ENCODE measurements around the gene DPYSL4. TPM values are rescaled to one million over a fixed set of nuclear protein-coding genes. Genes with fewer than 3 reads are reported as not detected.

The DPYSL4 gene
- total RNA-seq, 2 experiments from 2014 or later, result 15.0 to 15.2 TPM

DNA sequence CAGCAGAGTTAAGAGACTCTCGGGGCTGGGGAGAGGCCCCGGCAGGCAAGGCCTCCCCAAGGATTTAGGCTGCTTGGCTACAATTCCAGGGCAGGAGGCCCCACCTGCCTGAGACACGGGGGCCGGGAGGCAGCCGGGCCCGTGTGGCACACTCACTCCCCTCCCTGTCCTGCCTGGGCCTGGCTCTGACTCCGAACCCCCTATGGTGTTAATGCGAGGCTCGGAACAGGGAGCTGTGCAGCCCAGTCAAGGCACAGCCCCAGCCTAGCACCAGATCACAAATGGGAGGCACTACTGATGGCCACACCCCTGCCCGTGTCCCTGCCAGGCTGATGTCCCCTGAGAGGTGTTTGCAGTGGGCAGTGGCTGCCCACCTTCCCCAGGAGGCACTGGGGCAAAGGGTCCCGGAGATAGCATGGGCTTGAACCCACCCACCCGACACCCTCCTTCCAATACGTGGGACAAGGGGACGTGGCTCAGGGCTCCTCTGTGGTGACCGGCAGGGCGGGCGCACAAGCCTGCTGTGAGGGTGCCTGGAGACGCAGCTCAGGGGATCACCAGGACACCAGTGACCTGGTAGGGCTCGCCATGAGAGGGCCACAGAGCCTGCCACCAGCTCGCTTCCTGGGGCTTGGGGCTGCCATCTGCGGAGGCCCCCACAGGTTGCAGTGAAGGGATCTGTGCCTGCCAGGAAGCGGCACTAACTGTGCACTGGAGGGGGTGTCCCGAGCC, 37.0 kb downstream of the DPYSL4 start:
- Mint-ChIP-seq H3K4me3 (no peak overlapping the region), H3K36me3 (ENCODE audit: low read depth) (peaks cover under 1% of the 10 kb centered on the region), H3K4me1 (peaks cover 2% of the 10 kb centered on the region), H3K27me3 (no peaks in the 10 kb centered on the region), H3K27ac (no peak overlapping the region), H3K9me3 (ENCODE audit: low read depth) (no peaks in the 10 kb centered on the region)
- ATAC-seq (no peak), DNase-seq (no peak)
- ChIA-PET CTCF (interaction anchor here (0.5 to 1.2 kb wide), 5 partner anchors 52 to 409 kb away, joined by 3 to 8 read pairs (median 3); no protein-coding TSS in a partner anchor), POLR2A (no interaction called here)
- intact Hi-C loops (cut with DNase I, micrococcal nuclease), result loop anchor here (1.0 to 10.0 kb wide), 5 partner anchors 129 to 411 kb away; no protein-coding TSS in a partner anchor

DNA sequence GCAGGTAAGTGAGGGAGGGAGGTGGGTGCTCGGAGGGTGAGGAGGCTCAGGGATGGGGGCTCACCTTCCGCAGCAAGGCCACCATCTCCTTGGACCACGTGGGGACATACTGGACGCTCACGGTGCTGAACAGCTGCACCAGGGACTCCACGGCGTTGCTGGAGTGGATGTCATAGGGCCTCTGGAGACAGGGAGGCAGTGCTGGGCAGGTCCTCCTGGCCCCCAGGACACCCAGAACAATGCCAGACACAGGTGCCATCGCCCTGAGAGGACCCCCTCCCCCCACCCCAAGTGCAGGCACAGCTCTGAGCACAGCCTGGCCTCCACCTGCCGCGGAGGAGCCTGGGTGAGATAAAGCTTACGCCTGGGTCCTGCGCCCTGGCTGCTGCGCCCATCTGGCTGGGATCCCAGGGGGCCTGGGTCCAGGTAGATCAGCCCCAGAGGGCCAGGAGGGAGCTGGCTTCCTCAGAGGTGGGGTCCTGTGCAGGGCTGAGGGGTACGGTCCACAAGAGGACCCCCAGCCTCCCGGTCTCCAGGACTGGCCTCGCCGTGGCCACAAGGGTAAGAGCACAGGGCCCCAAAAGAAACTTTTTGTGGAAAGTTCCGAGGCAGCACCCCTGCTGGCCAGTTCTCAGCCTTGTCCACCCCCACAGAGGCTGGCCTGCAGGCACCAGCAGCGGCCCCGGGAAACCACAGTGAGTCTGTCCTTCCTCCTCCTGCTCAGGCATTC, 37.8 kb downstream of the DPYSL4 start:
- Mint-ChIP-seq H3K27ac (no peak overlapping the region), H3K4me1 (peaks cover 6% of the 10 kb centered on the region), H3K4me3 (no peak overlapping the region), H3K36me3 (ENCODE audit: low read depth) (no peaks in the 10 kb centered on the region), H3K9me3 (ENCODE audit: low read depth) (no peaks in the 10 kb centered on the region), H3K27me3 (no peaks in the 10 kb centered on the region)
- DNase-seq (no peak), ATAC-seq (no peak)
- ChIA-PET CTCF (interaction anchor here (0.5 to 1.2 kb wide), 6 partner anchors 51 to 408 kb away, joined by 3 to 8 read pairs (median 3); no protein-coding TSS in a partner anchor), POLR2A (interaction anchor here (0.6 kb wide), 1 partner anchor 35 kb away, joined by 12 read pairs; no protein-coding TSS in a partner anchor)
- intact Hi-C loops (cut with DNase I, micrococcal nuclease), result loop anchor here (5.0 to 10.0 kb wide), 2 partner anchors 148 to 410 kb away; no protein-coding TSS in a partner anchor

DNA sequence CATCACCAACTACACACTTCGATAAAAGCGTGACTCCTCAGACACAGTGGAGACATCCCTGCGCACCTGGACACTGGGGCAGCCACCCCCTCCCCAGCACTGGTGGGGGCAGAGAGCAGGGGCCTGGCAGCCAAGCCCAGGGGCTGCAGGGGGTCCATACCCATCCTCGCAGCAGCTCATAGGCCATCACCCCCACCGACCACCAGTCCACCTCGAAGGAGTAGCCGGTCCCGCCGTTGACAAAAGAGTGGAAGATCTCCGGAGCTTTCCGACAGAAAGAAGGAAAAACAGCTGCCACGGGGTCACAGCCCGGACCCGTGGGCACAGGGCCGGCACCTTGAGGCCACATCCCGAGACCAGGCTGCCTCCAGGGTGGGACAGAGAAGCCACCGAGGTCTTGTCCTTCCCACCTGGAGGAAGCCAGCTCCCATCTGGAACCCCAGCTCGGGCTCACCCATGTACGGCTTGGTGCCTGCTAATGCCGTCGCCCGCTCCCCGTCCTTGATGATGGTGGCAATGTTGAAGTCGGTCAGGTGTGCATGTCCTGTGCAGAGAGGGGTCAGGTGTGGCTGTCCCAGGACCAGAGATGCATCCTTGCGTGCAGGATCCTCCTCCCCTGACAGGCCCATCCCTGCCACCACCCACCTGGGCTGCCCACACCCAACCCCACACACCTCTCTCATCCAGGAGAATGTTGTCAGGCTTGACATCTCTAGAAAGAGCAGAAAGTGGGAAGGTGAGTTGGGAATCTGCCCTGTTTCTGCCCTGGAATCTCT, 38.5 kb downstream of the DPYSL4 start:
- no peaks in the 10 kb centered on the region for H3K9me3 Mint-ChIP-seq (ENCODE audit: low read depth)
- intact Hi-C loops (cut with DNase I, micrococcal nuclease), result loop anchor here in 1 of 2 experiments (10.0 kb wide), 1 partner anchor 410 kb away; no protein-coding TSS in a partner anchor
- CTCF ChIA-PET, result interaction anchor here (0.9 kb wide), 1 partner anchor 229 kb away, joined by 4 read pairs; no protein-coding TSS in a partner anchor
- DNase-seq (no peak), ATAC-seq (no peak)
- no peaks in the 10 kb centered on the region for H3K27me3 Mint-ChIP-seq
- H3K36me3 Mint-ChIP-seq (ENCODE audit: low read depth), result no peaks in the 10 kb centered on the region
- H3K27ac Mint-ChIP-seq, result no peak overlapping the region
- POLR2A ChIA-PET, result interaction anchor here (0.6 kb wide), 1 partner anchor 36 kb away, joined by 12 read pairs; no protein-coding TSS in a partner anchor
- no peak overlapping the region for H3K4me3 Mint-ChIP-seq
- peaks cover 12% of the 10 kb centered on the region for H3K4me1 Mint-ChIP-seq

DNA sequence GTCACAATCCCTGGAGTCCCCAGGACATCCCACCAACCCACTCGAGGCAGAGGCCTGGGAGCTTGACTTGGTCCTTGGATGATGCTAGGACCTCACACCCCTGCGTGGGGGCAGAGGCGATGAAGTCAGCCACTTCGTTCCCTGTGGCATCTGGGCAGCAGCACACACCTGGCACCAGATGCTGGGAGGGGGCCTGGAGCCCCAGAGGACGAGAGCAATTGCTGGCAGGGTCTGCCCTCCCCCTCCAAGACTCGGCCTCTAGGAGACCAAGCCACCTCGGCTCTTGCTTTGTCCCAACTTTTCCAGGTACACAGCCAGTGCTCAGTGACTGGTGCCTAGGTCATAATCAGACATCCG, 39.1 kb downstream of the DPYSL4 start:
- ChIA-PET POLR2A (no interaction called here), CTCF (interaction anchor here (0.7 kb wide), 1 partner anchor 78 kb away, joined by 3 read pairs; no protein-coding TSS in a partner anchor)
- Mint-ChIP-seq H3K27me3 (no peaks in the 10 kb centered on the region), H3K4me1 (peaks cover 15% of the 10 kb centered on the region), H3K27ac (no peak overlapping the region), H3K9me3 (ENCODE audit: low read depth) (no peaks in the 10 kb centered on the region), H3K4me3 (no peak overlapping the region), H3K36me3 (ENCODE audit: low read depth) (no peaks in the 10 kb centered on the region)
- DNase-seq, result no peak
- no peak for ATAC-seq
- intact Hi-C loops (cut with DNase I, micrococcal nuclease), result loop anchor here in 1 of 2 experiments (10.0 kb wide), 1 partner anchor 409 kb away; no protein-coding TSS in a partner anchor

DNA sequence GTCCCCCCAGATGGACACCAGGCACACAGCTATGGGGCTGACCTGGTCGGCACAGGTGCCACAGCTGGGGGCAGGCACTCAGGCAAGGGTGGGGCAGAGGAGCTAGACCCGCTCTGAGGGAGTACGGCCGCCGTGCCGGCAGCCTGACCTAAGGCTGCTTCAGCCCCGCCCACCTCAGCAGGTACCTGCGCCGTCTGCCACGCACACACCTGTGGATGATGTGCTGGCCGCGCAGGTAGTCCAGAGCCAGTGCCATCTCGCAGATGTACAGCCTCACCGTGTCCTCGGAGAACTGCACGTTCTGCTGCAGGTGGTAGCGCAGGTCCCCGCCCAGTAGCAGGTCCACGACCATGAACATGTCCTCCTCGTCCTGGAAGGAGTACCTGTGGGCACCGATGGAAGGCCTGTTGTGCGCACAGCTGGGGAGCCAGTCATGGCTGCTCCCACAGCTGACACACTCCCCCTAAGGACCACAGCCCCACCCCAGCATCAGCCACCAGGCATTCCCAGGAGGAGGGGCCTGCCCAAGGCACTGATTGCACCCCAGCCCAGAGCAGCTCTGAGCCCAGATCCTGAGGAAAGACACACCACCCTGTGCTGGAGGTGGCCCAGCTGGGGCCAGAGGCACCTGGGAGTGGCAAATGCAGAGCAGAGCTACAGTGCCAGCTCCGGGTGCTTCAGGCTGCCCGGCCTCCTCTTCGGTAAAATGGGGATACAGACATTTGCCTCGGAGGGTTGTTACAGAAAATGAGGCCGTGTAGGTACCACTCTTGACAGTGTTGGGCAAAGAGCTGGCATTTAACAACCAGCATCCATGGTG, 40.0 kb downstream of the DPYSL4 start:
- DNase-seq, result no peak
- Mint-ChIP-seq H3K27ac (no peak overlapping the region), H3K27me3 (no peaks in the 10 kb centered on the region), H3K36me3 (ENCODE audit: low read depth) (no peaks in the 10 kb centered on the region), H3K4me3 (no peak overlapping the region), H3K4me1 (peaks cover 20% of the 10 kb centered on the region), H3K9me3 (ENCODE audit: low read depth) (no peaks in the 10 kb centered on the region)
- intact Hi-C loops (cut with DNase I, micrococcal nuclease), result loop anchor here in 1 of 2 experiments (10.0 kb wide), 1 partner anchor 408 kb away; no protein-coding TSS in a partner anchor
- CTCF ChIA-PET, result interaction anchor here (0.6 to 0.7 kb wide), 2 partner anchors 79 to 189 kb away, joined by 3 to 4 read pairs; no protein-coding TSS in a partner anchor
- no peak for ATAC-seq
- POLR2A ChIA-PET, result no interaction called here

DNA sequence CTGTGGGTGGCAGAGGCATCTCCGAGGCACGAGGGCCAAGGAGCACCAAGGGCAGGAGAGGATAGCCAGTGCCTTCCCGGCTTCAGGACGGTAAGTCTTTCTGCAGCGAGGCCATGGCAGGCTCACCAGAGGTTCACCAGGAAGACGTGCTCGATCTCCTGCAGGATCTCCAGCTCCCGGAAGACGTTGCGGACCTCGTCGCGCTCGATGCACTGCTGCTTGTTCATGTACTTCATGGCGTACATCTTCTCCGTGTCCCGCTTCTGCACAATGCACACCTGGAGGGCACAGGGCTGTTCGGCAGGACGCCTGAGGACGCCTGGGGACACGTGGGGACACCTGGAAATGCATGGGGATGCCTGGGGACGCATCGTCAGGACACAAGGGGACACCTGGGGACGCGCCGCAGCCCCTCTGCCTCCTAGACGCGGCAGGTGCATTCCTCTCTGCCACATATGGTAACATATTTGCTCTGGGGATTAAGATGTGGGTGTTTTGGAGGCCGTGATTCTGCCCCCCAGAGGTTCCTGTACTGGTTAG, 41.2 kb downstream of the DPYSL4 start:
- CTCF ChIA-PET, result no interaction called here

DNA sequence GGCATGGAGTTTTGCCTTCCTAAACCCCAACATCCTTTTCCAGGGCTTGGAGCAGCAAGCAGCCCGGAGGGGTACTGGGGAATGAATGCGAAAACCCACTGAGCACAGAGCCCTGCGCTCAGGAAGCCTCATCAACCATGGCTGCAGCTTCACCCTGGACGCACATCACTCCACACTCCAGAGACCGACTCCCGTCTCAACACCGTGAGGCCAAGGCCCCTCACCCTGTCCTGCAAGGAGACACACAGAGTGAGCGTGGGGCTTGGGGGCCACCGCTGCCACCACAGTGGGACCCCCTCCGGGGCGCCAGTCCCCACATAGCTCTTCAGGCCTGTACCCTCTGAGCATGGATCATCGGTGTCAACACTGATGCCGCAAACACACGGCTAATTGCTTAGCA, 41.9 kb downstream of the DPYSL4 start:
- CTCF ChIA-PET, result no interaction called here
- peaks cover 35% of the 10 kb centered on the region for H3K4me1 Mint-ChIP-seq

More for the DNA sequence above, 41.2 kb downstream of the DPYSL4 start:
- Mint-ChIP-seq H3K27me3 (no peaks in the 10 kb centered on the region), H3K36me3 (ENCODE audit: low read depth) (no peaks in the 10 kb centered on the region), H3K27ac (no peak overlapping the region), H3K4me1 (peaks cover 31% of the 10 kb centered on the region), H3K4me3 (no peak overlapping the region), H3K9me3 (ENCODE audit: low read depth) (no peaks in the 10 kb centered on the region)
- DNase-seq, result no peak
- POLR2A ChIA-PET, result no interaction called here
- no peak for ATAC-seq
- intact Hi-C loops (cut with DNase I, micrococcal nuclease), result loop anchor here in 1 of 2 experiments (10.0 kb wide), 1 partner anchor 407 kb away; no protein-coding TSS in a partner anchor

DNA sequence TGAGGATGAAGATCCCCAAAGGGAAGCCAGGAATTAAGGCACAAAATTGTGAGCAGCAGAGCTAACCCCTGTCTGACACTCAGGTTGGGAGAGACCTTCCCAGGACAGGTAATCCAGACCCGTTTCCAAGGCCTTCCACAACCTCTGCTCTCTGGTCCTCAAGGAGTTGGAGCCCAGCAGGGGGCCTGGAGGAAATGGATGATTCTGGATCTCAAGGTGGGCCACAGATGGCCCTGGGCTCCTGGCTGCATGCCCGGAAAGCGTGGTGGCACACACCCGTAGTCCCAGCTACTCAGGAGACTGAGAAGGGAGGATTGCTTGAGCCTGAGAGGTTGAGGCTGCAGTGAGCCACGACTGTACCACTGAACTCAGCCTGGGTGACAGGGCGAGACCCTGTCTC, 42.3 kb downstream of the DPYSL4 start:
- Mint-ChIP-seq H3K9me3 (ENCODE audit: low read depth) (no peaks in the 10 kb centered on the region), H3K4me1 (peaks cover 34% of the 10 kb centered on the region), H3K36me3 (ENCODE audit: low read depth) (no peaks in the 10 kb centered on the region), H3K27ac (peak overlapping the region; percentile 66), H3K27me3 (no peaks in the 10 kb centered on the region), H3K4me3 (no peak overlapping the region)
- intact Hi-C loops (cut with DNase I, micrococcal nuclease), result loop anchor here in 1 of 2 experiments (10.0 kb wide), 1 partner anchor 406 kb away; no protein-coding TSS in a partner anchor
- ChIA-PET POLR2A (interaction anchor here (0.5 kb wide), 1 partner anchor 10 kb away, joined by 3 read pairs; no protein-coding TSS in a partner anchor), CTCF (no interaction called here)
- no peak for DNase-seq
- ATAC-seq, result no peak

More for the DNA sequence above, 41.9 kb downstream of the DPYSL4 start:
- intact Hi-C loops (cut with DNase I, micrococcal nuclease), result loop anchor here in 1 of 2 experiments (10.0 kb wide), 1 partner anchor 406 kb away; no protein-coding TSS in a partner anchor
- H3K27me3 Mint-ChIP-seq, result no peaks in the 10 kb centered on the region
- POLR2A ChIA-PET, result interaction anchor here (0.5 kb wide), 1 partner anchor 10 kb away, joined by 3 read pairs; no protein-coding TSS in a partner anchor
- no peak for ATAC-seq
- peak overlapping the region; percentile 66 for H3K27ac Mint-ChIP-seq
- no peak overlapping the region for H3K4me3 Mint-ChIP-seq
- DNase-seq, result no peak
- H3K9me3 Mint-ChIP-seq (ENCODE audit: low read depth), result no peaks in the 10 kb centered on the region
- no peaks in the 10 kb centered on the region for H3K36me3 Mint-ChIP-seq (ENCODE audit: low read depth)

DNA sequence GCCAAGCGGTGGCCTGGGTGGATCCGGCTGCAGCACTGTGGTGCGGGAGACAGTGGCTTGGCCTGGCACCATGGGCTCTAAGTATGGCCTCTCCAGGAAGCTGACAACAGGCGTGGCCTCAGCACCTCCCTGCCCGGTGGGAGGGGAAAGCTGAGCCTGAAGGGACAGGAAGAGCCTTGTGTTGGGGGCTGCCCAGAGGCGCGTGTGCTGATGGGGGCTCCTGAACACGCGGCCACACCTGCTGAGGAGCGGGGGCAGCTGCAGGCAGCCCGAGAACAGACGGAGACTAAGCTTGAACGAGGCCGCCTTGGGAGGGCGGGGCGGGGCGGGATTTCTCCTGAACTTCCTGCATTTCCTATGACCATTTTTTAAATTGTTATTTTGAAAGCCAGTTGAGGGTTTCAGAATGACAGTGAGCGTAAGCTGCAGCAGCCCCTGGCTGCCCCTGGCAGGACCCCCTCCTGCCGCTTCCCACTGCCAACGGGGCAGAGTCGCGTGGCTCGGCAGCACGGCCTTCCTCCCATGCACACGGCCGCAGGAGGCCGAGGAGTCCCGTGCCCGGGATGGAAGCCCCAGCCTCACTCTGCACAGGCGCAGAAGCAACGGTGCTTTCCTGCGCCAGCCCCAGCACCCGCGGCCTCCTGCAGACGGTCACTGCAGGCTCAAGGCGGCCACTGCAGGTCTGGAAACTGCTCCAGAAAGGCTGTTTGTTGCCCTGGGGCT, 43.2 kb downstream of the DPYSL4 start:
- H3K4me3 Mint-ChIP-seq, result peak overlapping the region; percentile 64
- no peaks in the 10 kb centered on the region for H3K9me3 Mint-ChIP-seq (ENCODE audit: low read depth)
- peaks cover 34% of the 10 kb centered on the region for H3K4me1 Mint-ChIP-seq
- ChIA-PET POLR2A (no interaction called here), CTCF (interaction anchor here (0.6 kb wide), 1 partner anchor 136 kb away, joined by 3 read pairs; no protein-coding TSS in a partner anchor)
- H3K36me3 Mint-ChIP-seq (ENCODE audit: low read depth), result no peaks in the 10 kb centered on the region
- DNase-seq (peak; percentile 65), ATAC-seq (peak; percentile 59)
- peak overlapping the region; percentile 93 for H3K27ac Mint-ChIP-seq
- intact Hi-C loops (cut with DNase I, micrococcal nuclease), result loop anchor here in 1 of 2 experiments (5.0 to 10.0 kb wide), 2 partner anchors 217 to 405 kb away; no protein-coding TSS in a partner anchor
- no peaks in the 10 kb centered on the region for H3K27me3 Mint-ChIP-seq
